ENCODE measurements around the gene GMCL1. TPM values are rescaled to one million over a fixed set of nuclear protein-coding genes. Genes with fewer than 3 reads are reported as not detected.

Gene GMCL1
- total and polyA plus RNA-seq, 8 donors, result 1.2 to 23.1 (median 5.9) TPM

DNA sequence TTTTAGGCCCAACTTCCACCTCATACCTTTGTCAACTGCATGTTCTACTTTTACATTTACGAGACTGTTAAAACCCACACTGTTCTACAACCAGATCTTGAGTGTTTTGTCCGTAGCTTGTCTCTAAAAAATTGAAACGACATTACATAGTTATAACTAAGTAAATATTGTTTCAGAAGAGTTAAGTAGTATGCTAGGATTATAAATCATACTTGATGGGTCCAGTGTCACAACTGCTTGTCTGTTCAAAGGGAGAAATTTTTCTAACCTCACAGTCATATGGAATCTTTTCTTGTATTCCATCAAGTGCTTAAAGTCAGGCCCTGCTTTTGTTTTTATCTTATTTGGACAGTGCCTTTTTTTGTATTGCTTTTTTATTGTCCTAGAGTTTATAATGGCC lies 4.3 kb downstream of the GMCL1 start:
- Histone ChIP-seq H3K27ac (no peak overlapping the region), H3K9me3 (no peaks in the 10 kb centered on the region), H3K4me1 (peaks cover 17 to 31% (median 24%) of the 10 kb centered on the region in 4 donors), H3K27me3 (no peaks in the 10 kb centered on the region), H3K36me3 (peaks cover 0 to 4% (median under 1%) of the 10 kb centered on the region in 4 donors), H3K4me3 (no peak overlapping the region)
- DNase-seq, result no peak
- intact Hi-C loops (cut with DNase I; ENCODE audit: low total_unique reads), result no loop called here
- TF ChIP-seq, protein P1, sequence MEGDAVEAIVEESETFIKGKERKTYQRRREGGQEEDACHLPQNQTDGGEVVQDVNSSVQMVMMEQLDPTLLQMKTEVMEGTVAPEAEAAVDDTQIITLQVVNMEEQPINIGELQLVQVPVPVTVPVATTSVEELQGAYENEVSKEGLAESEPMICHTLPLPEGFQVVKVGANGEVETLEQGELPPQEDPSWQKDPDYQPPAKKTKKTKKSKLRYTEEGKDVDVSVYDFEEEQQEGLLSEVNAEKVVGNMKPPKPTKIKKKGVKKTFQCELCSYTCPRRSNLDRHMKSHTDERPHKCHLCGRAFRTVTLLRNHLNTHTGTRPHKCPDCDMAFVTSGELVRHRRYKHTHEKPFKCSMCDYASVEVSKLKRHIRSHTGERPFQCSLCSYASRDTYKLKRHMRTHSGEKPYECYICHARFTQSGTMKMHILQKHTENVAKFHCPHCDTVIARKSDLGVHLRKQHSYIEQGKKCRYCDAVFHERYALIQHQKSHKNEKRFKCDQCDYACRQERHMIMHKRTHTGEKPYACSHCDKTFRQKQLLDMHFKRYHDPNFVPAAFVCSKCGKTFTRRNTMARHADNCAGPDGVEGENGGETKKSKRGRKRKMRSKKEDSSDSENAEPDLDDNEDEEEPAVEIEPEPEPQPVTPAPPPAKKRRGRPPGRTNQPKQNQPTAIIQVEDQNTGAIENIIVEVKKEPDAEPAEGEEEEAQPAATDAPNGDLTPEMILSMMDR (IDR thresholded peaks at IDR 0.05), result no peak
- no peak for TF ChIP-seq POLR2A (IDR thresholded peaks at IDR 0.05)
- TF ChIP-seq EP300 (IDR thresholded peaks at IDR 0.05), result no peak
- no peak for TF ChIP-seq POLR2AphosphoS5 (IDR thresholded peaks at IDR 0.05)
- 81 to 84% (median 83%) methylated on average over 3 of the region's 3 CpGs for WGBS, 5 donors

- peaks cover 10 to 22% (median 16%) of the 10 kb centered on the region in 4 donors for H3K4me1 ChIP-seq
- peaks cover 4 to 19% (median 17%) of the 10 kb centered on the region in 4 donors for H3K36me3 ChIP-seq
- H3K27me3 ChIP-seq, result no peaks in the 10 kb centered on the region
- 75 to 88% (median 77%) methylated on average over 2 of the region's 2 CpGs for WGBS, 5 donors
- H3K27ac ChIP-seq, result no peak overlapping the region
- no peaks in the 10 kb centered on the region for H3K9me3 ChIP-seq
- no peak overlapping the region for H3K4me3 ChIP-seq
- DNase-seq, result no peak
- intact Hi-C loops (cut with DNase I; ENCODE audit: low total_unique reads), result no loop called here
- TF ChIP-seq POLR2A (IDR thresholded peaks at IDR 0.05) (no peak), POLR2AphosphoS5 (IDR thresholded peaks at IDR 0.05) (no peak), EP300 (IDR thresholded peaks at IDR 0.05) (no peak)
- TF ChIP-seq, protein P1 (IDR thresholded peaks at IDR 0.05), result no peak
These were observed 6.2 kb downstream of the GMCL1 start for GRCh38 chr2:69835666-69836065.

- Histone ChIP-seq H3K4me1 (peaks cover 3 to 16% (median 10%) of the 10 kb centered on the region in 4 donors), H3K4me3 (no peak overlapping the region), H3K27ac (no peak overlapping the region), H3K36me3 (peaks cover 4 to 25% (median 24%) of the 10 kb centered on the region in 4 donors), H3K9me3 (no peaks in the 10 kb centered on the region), H3K27me3 (no peaks in the 10 kb centered on the region)
- no peak for DNase-seq
- 68 to 85% (median 76%) methylated on average over 5 of the region's 5 CpGs for WGBS, 5 donors
- intact Hi-C loops (cut with DNase I; ENCODE audit: low total_unique reads), result no loop called here
- TF ChIP-seq POLR2A (IDR thresholded peaks at IDR 0.05) (no peak), POLR2AphosphoS5 (IDR thresholded peaks at IDR 0.05) (no peak), EP300 (IDR thresholded peaks at IDR 0.05) (no peak)
- TF ChIP-seq, protein P1 (IDR thresholded peaks at IDR 0.05), result no peak
These were observed 6.9 kb downstream of the GMCL1 start for GRCh38 chr2:69836316-69836715.

DNA sequence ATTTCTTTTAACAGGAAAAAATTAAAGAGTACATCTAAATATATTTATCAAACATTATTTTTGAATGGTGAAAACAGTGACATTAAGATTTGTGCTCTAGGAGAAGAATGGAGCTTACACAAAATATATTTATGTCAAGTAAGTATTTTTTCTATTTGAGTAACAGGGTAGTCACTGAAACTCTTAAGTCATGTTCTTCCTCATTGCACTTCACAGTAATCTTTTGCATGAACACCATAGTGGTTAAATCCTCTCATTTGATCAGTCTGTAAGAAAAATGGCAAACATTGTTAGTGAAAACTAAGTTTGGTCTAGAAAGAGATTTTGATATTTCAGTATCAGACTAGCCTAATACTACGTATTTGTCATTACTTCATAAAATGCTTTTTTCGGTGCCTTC lies 8.1 kb downstream of the GMCL1 start:
- no peaks in the 10 kb centered on the region for H3K9me3 ChIP-seq
- TF ChIP-seq, protein P1 (IDR thresholded peaks at IDR 0.05), result no peak
- TF ChIP-seq POLR2AphosphoS5 (IDR thresholded peaks at IDR 0.05) (no peak), POLR2A (IDR thresholded peaks at IDR 0.05) (no peak), EP300 (IDR thresholded peaks at IDR 0.05) (no peak)
- no peak overlapping the region for H3K27ac ChIP-seq
- peaks cover 0 to 4% (median 0%) of the 10 kb centered on the region in 4 donors for H3K4me1 ChIP-seq
- H3K27me3 ChIP-seq, result no peaks in the 10 kb centered on the region
- no peak overlapping the region for H3K4me3 ChIP-seq
- WGBS, 5 donors, result 82 to 91% (median 88%) methylated on average over 2 of the region's 2 CpGs
- no peak for DNase-seq
- intact Hi-C loops (cut with DNase I; ENCODE audit: low total_unique reads), result no loop called here
- H3K36me3 ChIP-seq, result peaks cover 4 to 33% (median 31%) of the 10 kb centered on the region in 4 donors

All from stomach (tissue), 9 donors.